BLaER1 (cell line): ENCODE results near the gene LRIG1.

ENCODE experiments used
- H3K27ac ChIP-seq: shearing (Covaris generic); formaldehyde crosslinking; 2 replicates; pipeline ENCODE4 v1.8.1; 2022
- H3K27me3 ChIP-seq: shearing (Covaris generic); formaldehyde crosslinking; 2 replicates; pipeline ENCODE4 v1.8.1; 2022
- H3K36me3 ChIP-seq: shearing (Covaris generic); formaldehyde crosslinking; 2 replicates; pipeline ENCODE4 v1.8.1; 2022
- H3K4me1 ChIP-seq: shearing (Covaris generic); formaldehyde crosslinking; 2 replicates; pipeline ENCODE4 v1.8.1; 2022
- H3K4me2 ChIP-seq: shearing (Covaris generic); formaldehyde crosslinking; 2 replicates; pipeline ENCODE4 v1.8.1; 2022
- H3K4me3 ChIP-seq: shearing (Covaris generic); formaldehyde crosslinking; 2 replicates; pipeline ENCODE4 v1.8.1; 2022
- H3K9ac ChIP-seq: shearing (Covaris generic); formaldehyde crosslinking; 2 replicates; pipeline ENCODE4 v1.8.1; 2022
- H3K9me3 ChIP-seq: shearing (Covaris generic); formaldehyde crosslinking; 2 replicates; pipeline ENCODE4 v1.8.1; 2022
- H4K20me1 ChIP-seq: shearing (Covaris generic); formaldehyde crosslinking; 2 replicates; pipeline ENCODE4 v1.8.1; 2022
- Cebpa-rat ChIP-seq: shearing (Covaris generic); IDR thresholded peaks from 2 replicates; pipeline ENCODE4 v1.8.1; 2022

The LRIG1 gene

DNA sequence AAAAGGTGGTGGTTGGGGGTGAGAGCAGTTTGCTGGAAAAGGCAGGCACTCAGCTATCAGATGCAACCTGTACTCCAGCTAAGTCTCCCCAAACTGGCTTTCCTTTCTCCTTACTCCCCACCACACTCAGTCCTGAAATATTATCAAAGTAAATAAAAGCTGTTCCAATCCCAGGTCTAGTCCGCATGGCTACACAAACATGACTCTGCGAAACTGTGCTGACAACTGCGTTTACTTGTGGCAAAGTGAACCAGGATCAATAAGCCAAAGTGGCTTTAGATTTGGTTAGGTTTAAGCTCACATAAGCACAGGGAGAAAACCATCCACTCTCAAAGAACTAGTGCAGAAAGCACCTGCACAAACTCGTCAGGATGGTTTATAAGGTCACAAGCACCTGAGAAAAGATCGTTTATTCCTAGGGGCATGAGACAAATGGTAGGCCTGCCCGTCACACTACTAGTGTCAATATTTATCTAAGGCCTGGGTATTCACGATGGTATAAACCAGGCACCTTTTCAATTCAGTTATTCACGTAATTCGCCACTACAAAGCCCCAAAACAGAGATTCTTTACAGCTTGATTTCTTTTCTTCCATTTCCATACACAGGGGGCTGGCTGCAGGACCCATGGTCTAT lies 25.3 kb downstream of the LRIG1 start:
- TF ChIP-seq Cebpa-rat: no peak
- peaks cover 85% of the 10 kb centered on the region for H4K20me1 ChIP-seq

DNA sequence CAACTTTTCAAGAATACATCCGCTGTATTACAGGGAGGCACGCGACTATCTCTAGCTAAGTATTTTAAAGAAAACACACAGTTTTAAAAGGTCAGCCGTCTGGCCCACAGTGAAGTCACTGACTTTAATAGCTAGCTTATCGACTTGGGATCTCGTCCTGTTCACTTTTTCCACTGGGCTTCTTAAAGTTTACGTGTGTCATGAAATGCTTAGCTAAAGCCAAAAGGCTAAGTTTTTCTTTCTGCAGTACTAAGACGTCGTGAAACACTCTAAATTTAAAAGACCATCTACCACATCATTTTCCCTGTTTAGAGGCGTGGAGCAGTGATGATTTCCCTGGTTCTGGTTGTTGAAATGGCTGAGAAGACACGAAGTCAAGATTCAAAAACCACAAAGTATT lies 27.1 kb downstream of the LRIG1 start:
- Histone ChIP-seq H3K9ac (peak overlapping the region; percentile 51), H3K27me3 (no peaks in the 10 kb centered on the region), H3K4me2 (peak overlapping the region; percentile 80), H3K27ac (peak overlapping the region; percentile 67), H3K4me1 (peaks cover 100% of the 10 kb centered on the region), H4K20me1 (peaks cover 98% of the 10 kb centered on the region), H3K36me3 (peaks cover 5% of the 10 kb centered on the region; the same call in 1 of the 2 replicates), H3K9me3 (no peaks in the 10 kb centered on the region), H3K4me3 (no peak overlapping the region)
- no peak for TF ChIP-seq Cebpa-rat

More for the DNA sequence above, 25.3 kb downstream of the LRIG1 start:
- Histone ChIP-seq H3K9me3 (peaks cover 8% of the 10 kb centered on the region; the same call in 1 of the 2 replicates), H3K27me3 (no peaks in the 10 kb centered on the region), H3K36me3 (peaks cover 17% of the 10 kb centered on the region), H3K4me2 (peak overlapping the region; percentile 80), H3K4me1 (peaks cover 100% of the 10 kb centered on the region), H3K4me3 (no peak overlapping the region), H3K27ac (peak overlapping the region; percentile 48; the same call in 1 of the 2 replicates), H3K9ac (no peak overlapping the region)

DNA sequence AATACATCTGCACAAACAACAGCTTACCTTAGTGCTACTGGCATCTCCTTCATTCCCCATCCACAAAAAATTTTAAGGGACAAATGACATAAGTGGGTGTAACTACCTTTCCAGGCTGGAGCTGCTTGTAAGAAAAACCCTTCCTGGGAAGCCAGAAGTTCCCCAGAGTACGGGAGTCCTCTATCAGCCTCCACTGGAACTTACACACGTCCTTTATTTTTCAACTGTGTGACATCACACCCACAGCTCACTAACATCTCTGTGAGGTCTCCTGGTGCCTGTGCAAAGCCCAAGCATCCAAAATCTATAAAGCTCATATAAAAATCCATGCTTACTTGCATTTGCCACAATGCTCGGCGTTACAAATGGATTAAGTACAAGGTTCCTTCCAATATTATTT lies 27.6 kb downstream of the LRIG1 start:
- peaks cover 100% of the 10 kb centered on the region for H3K4me1 ChIP-seq
- TF ChIP-seq Cebpa-rat: no peak
- no peaks in the 10 kb centered on the region for H3K27me3 ChIP-seq
- H3K36me3 ChIP-seq: peaks cover 5% of the 10 kb centered on the region; the same call in 1 of the 2 replicates
- peak overlapping the region; percentile 51 for H3K9ac ChIP-seq
- peaks cover 98% of the 10 kb centered on the region for H4K20me1 ChIP-seq
- H3K4me2 ChIP-seq: peak overlapping the region; percentile 80
- no peaks in the 10 kb centered on the region for H3K9me3 ChIP-seq
- H3K4me3 ChIP-seq: peak overlapping the region; percentile 29; the same call in 1 of the 2 replicates
- H3K27ac ChIP-seq: peak overlapping the region; percentile 67

DNA sequence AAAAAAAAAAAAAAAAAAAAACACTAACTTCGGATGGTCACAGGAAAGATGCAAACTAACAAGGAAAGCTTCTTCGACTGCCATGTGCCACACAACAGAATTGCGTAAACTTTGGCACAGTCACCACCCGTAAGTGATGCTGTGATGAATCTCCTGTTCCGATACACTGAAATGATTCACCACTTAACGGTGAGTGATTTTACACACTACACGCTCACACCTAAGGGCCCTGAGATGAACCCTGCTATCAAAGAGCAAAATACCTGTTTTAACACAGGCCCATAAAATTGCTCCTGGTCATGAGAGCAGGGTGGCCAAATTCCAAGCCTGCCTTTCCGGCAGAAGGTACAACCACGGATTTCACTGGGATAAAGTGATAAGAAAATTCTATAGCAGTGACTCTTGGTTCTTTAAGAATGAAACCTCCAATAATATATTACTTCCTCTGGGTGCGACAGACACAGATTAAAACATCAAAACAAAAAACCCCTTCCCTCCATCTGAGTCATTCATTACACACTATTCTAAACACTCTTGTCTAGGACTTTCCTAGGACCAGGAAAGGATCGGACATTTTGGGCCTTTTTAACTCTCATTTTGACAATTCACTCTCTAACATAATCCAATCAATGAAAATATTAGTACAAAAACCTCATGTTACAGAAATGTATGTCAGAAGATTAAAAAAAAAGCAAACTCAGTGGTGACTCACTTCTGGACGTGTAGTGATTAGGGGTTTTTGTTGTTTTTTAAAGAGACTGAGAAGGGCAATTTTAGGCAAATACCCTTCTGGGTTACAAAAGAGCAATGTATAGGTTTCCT lies 28.3 kb downstream of the LRIG1 start:
- peaks cover 100% of the 10 kb centered on the region for H3K4me1 ChIP-seq
- 0 out of 2 replicates have a peak, but pooled peaks have one; percentile 44 for TF ChIP-seq Cebpa-rat
- no peaks in the 10 kb centered on the region for H3K27me3 ChIP-seq
- peak overlapping the region; percentile 80 for H3K4me2 ChIP-seq
- peak overlapping the region; percentile 29; the same call in 1 of the 2 replicates for H3K4me3 ChIP-seq
- H3K9me3 ChIP-seq: no peaks in the 10 kb centered on the region
- H3K27ac ChIP-seq: peak overlapping the region; percentile 67
- H4K20me1 ChIP-seq: peaks cover 98% of the 10 kb centered on the region
- H3K36me3 ChIP-seq: peaks cover 5% of the 10 kb centered on the region; the same call in 1 of the 2 replicates
- peak overlapping the region; percentile 51; the same call in 1 of the 2 replicates for H3K9ac ChIP-seq

GRCh38 chr3:66470956-66471686 lies 29.7 kb downstream of the LRIG1 start:
- Histone ChIP-seq H3K9ac (no peak overlapping the region), H3K36me3 (peaks cover 5% of the 10 kb centered on the region; the same call in 1 of the 2 replicates), H3K4me3 (no peak overlapping the region), H3K4me2 (peak overlapping the region; percentile 80), H3K4me1 (peaks cover 100% of the 10 kb centered on the region), H3K27ac (peak overlapping the region; percentile 12; the same call in 1 of the 2 replicates), H3K27me3 (no peaks in the 10 kb centered on the region), H4K20me1 (peaks cover 99% of the 10 kb centered on the region), H3K9me3 (no peaks in the 10 kb centered on the region)
- TF ChIP-seq Cebpa-rat: no peak

DNA sequence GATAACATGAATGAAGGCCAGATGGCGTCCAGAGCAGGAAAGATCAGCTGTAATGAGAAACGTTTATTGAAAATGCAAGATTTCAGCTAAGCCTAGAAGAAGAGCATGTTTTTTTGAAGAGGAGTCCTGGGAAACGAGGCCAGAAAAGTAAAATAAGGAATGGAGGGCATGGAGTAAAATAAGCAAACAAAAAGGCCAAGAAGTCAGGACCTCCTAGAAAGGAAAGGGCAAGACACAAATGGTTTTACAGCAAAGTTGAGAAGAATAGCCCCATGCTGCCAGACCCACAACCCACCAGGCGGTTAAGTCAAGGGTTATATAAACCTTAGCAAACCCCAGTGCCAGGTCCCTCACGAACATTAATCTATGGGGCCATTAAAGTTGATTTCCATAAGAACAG lies 30.5 kb downstream of the LRIG1 start:
- peaks cover 5% of the 10 kb centered on the region; the same call in 1 of the 2 replicates for H3K36me3 ChIP-seq
- H3K9me3 ChIP-seq: no peaks in the 10 kb centered on the region
- no peak overlapping the region for H3K4me3 ChIP-seq
- H3K27me3 ChIP-seq: no peaks in the 10 kb centered on the region
- H4K20me1 ChIP-seq: peaks cover 99% of the 10 kb centered on the region
- peak overlapping the region; percentile 80 for H3K4me2 ChIP-seq
- H3K27ac ChIP-seq: 0 out of 2 replicates have a peak overlapping the region, but pooled peaks have one; percentile 3
- TF ChIP-seq Cebpa-rat: no peak
- H3K4me1 ChIP-seq: peaks cover 100% of the 10 kb centered on the region
- H3K9ac ChIP-seq: no peak overlapping the region

GRCh38 chr3:66469220-66469640 lies 31.6 kb downstream of the LRIG1 start:
- Histone ChIP-seq H3K9ac (no peak overlapping the region), H4K20me1 (peaks cover 99% of the 10 kb centered on the region), H3K4me1 (peaks cover 100% of the 10 kb centered on the region), H3K27ac (no peak overlapping the region), H3K36me3 (peaks cover 5% of the 10 kb centered on the region; the same call in 1 of the 2 replicates), H3K4me3 (0 out of 2 replicates have a peak overlapping the region, but pooled peaks have one; percentile 21), H3K4me2 (peak overlapping the region; percentile 80), H3K9me3 (no peaks in the 10 kb centered on the region), H3K27me3 (no peaks in the 10 kb centered on the region)
- no peak for TF ChIP-seq Cebpa-rat

DNA sequence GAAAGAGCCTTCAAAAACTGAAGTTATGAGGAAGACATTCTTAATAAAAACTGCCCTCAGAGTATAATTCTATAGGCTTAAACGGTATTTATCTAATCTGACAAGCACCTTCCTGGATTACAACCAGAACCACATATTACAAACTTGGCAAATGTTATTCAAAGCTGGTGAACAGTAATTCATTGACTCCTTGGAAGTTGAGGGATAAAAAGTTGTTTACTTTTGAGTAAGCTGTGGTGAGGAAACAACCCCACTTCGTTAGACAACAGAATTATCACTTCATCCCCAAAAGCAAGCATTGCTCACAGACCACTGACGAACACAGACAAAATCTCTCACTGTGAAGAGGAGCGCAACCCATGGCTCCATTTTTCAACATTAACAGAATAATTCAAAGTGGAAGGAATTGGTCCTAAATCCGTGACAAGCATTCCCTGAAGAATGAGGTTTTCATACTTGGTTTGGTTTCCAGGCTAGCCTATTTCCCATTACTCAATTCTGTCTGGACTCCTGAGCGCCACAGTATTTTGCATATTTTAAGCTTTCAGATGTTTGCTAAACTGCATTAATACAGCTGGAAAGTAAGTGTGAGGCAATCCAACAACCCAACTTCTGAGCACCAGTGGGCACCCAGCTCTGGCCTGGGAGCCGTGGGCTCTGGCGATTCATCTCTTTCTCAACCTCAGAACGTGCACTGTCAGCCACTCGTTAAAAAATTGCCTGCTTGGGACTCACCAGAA lies 32.7 kb downstream of the LRIG1 start:
- H3K4me2 ChIP-seq: peak overlapping the region; percentile 80
- H3K4me1 ChIP-seq: peaks cover 100% of the 10 kb centered on the region
- peak overlapping the region; percentile 23 for H3K27ac ChIP-seq
- no peaks in the 10 kb centered on the region for H3K9me3 ChIP-seq
- H3K9ac ChIP-seq: peak overlapping the region; percentile 20; the same call in 1 of the 2 replicates
- peaks cover 9% of the 10 kb centered on the region; the same call in 1 of the 2 replicates for H3K36me3 ChIP-seq
- peak overlapping the region; percentile 39 for H3K4me3 ChIP-seq
- no peaks in the 10 kb centered on the region for H3K27me3 ChIP-seq
- H4K20me1 ChIP-seq: peaks cover 99% of the 10 kb centered on the region
- TF ChIP-seq Cebpa-rat: no peak
